Ishikawa (cell line): ENCODE results near the gene DDI1.

Experiments
- CREB1 ChIP-seq: IDR thresholded peaks from 2 replicates; pipeline ENCODE4 v1.6.1; 2012; ENCODE audit warnings: low read depth
- EP300 ChIP-seq: IDR thresholded peaks from 2 replicates; pipeline ENCODE4 v1.6.1; 2012; ENCODE audit warnings: borderline replicate concordance
- TAF1 ChIP-seq: IDR thresholded peaks from 2 replicates; pipeline ENCODE4 v1.6.1; 2012; ENCODE audit warnings: low read depth, mild to moderate bottlenecking
- TCF12 ChIP-seq: IDR thresholded peaks from 2 replicates; pipeline ENCODE4 v1.6.1; 2012; ENCODE audit warnings: low read depth
- TF ChIP-seq, protein P1 (sequence below): IDR thresholded peaks from 2 replicates; pipeline ENCODE4 v1.6.1; 2012; ENCODE audit warnings: low read depth, mild to moderate bottlenecking

DNA sequence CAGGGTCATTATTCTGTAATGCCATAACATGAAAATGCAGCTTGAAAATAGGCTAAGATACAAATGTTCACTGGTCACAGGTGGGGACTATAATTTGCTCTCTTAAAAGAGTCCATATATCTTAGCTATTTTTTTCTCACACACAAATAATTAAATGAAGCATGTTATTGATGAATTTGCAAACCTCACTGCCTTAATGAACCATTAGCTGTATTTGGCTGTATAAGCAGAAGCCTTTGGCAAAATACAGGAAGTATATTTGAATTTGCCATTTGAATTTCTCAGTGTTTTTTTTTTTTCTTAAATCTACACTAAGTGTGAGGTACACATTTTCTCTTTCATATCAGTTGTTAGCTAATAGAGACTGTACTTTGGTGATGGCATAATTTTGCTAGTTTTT is 38.7 kb downstream of the DDI1 start:
- TF ChIP-seq TCF12: no peak
- TF ChIP-seq, protein P1, sequence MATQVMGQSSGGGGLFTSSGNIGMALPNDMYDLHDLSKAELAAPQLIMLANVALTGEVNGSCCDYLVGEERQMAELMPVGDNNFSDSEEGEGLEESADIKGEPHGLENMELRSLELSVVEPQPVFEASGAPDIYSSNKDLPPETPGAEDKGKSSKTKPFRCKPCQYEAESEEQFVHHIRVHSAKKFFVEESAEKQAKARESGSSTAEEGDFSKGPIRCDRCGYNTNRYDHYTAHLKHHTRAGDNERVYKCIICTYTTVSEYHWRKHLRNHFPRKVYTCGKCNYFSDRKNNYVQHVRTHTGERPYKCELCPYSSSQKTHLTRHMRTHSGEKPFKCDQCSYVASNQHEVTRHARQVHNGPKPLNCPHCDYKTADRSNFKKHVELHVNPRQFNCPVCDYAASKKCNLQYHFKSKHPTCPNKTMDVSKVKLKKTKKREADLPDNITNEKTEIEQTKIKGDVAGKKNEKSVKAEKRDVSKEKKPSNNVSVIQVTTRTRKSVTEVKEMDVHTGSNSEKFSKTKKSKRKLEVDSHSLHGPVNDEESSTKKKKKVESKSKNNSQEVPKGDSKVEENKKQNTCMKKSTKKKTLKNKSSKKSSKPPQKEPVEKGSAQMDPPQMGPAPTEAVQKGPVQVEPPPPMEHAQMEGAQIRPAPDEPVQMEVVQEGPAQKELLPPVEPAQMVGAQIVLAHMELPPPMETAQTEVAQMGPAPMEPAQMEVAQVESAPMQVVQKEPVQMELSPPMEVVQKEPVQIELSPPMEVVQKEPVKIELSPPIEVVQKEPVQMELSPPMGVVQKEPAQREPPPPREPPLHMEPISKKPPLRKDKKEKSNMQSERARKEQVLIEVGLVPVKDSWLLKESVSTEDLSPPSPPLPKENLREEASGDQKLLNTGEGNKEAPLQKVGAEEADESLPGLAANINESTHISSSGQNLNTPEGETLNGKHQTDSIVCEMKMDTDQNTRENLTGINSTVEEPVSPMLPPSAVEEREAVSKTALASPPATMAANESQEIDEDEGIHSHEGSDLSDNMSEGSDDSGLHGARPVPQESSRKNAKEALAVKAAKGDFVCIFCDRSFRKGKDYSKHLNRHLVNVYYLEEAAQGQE: no peak
- TF ChIP-seq EP300: no peak
- no peak for TF ChIP-seq TAF1
- no peak for TF ChIP-seq CREB1
